Ammon's horn (tissue), 1 donor: ENCODE results near the gene ATP8B4.
A peak's percentile ranks its signal among the peaks of the same experiment; 100 is the strongest.
"Not testable (repeated sequence)": the region's sequence is repeated elsewhere in the genome, so short reads cannot be mapped to it uniquely, and the experiment has no call there.

Experiments
- DNase-seq: peaks from one replicate; pipeline ENCODE4 v3.0.0-alpha.2; 2016; ENCODE audit warnings: low spot score

ATP8B4 gene, protein sequence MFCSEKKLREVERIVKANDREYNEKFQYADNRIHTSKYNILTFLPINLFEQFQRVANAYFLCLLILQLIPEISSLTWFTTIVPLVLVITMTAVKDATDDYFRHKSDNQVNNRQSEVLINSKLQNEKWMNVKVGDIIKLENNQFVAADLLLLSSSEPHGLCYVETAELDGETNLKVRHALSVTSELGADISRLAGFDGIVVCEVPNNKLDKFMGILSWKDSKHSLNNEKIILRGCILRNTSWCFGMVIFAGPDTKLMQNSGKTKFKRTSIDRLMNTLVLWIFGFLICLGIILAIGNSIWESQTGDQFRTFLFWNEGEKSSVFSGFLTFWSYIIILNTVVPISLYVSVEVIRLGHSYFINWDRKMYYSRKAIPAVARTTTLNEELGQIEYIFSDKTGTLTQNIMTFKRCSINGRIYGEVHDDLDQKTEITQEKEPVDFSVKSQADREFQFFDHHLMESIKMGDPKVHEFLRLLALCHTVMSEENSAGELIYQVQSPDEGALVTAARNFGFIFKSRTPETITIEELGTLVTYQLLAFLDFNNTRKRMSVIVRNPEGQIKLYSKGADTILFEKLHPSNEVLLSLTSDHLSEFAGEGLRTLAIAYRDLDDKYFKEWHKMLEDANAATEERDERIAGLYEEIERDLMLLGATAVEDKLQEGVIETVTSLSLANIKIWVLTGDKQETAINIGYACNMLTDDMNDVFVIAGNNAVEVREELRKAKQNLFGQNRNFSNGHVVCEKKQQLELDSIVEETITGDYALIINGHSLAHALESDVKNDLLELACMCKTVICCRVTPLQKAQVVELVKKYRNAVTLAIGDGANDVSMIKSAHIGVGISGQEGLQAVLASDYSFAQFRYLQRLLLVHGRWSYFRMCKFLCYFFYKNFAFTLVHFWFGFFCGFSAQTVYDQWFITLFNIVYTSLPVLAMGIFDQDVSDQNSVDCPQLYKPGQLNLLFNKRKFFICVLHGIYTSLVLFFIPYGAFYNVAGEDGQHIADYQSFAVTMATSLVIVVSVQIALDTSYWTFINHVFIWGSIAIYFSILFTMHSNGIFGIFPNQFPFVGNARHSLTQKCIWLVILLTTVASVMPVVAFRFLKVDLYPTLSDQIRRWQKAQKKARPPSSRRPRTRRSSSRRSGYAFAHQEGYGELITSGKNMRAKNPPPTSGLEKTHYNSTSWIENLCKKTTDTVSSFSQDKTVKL

DNA sequence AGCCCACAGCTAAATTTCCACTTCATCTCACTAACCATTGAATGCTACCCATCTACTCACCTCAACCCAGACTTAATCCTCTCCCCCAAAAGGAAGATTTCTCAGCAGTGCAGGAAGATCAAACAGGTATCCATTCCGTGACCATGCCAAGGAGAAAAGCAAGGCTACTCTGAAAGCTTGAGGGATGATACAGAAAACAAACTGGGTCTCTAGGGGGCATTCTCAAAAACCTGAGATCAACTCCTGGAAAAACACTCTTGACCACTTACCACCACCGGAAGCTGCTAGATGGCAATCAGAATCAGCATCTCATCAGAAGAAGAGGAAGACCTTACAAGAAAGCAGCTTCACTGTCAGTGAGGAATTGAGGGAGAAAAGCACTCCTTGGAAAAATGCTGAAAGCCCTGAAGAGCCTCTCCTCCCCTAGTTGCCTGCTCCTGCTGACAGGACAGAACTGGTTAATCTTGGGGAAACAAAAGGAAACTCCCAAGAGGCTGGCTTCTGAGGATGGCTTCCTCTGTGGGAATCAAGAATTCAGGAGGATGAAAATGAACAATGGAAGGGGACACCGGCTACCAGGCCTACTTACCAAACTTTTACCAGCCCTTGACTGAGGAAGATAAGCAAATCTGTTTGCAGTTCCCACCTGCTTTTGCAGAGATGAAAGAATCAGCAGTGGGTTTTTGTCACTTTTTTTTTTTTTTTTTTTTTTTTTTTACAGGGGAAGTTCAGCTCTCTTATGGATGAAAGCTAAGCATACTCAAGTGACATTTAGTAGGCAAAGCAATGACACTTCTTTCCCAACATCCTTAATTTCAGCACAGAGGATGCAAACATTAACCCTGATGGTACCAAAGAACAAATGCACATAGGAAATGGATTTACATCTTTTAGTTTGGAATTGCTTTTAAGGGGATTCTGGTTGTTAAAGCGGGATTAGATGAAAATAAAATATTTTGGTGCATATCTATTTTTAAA is at the start of gene ATP8B4:
TSS of gene ATP8B4 (minus strand) at position 171 of the 978 bp plus-strand sequence. CDS start 12,267 bp downstream, outside the sequence.
- DNase-seq = no peak

DNA sequence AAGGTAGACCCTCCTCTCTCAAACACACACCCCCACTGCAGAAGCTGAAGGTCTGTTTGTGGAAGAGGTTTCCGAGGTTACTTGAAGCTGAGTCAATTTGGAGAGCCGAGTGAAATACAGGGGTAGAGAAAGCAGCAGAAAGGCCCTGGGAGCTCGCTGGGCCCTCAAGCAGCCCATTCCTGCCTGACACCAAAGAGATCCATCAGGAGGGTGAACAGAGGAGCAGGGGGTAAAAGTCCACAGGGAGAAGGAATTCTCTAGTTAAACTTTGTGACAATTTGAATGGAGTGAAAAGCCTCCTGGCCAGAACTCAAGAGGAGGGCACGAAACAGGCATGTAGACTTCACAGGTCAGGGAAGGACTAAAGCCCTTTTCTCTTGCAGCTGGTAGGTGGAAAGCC is 49.3 kb upstream of the ATP8B4 start:
- no peak for DNase-seq

DNA sequence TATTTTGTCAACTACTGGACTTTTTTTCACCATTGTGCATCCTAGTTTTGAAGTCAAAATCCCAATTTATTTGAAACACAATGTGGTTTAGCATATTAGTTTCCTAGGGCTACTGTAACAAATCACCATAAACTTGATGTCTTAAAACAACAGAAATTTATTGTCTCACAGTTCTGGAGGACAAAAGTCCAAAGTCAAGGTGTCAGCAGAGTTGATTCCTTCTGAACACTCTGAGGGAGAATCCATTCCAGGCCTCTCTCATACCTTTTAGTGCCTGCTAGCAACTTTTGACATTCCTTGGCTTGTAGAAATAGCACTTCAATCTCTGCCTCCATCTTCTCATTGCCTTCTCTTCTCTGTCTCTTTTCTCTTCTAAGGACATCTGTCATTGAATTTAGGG is 48.1 kb upstream of the ATP8B4 start:
- no peak for DNase-seq

DNA sequence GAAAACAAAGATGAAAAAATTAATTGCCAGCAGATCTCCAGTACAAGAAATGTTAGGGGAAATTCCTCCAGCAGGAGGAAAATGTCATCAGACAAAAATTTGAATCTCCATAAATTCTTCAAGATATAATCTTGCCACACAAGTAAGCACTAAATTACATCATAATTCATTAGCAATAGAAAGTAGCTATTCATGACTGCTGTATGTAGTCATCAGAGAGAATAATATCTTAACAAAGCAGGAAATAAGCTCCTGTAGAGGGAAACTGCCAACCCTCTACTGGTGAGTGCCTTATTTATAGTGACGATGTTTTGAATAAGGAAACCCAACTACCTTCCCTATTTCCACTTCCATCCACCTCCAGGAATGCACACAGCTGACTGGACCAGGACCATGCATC is 47.2 kb upstream of the ATP8B4 start:
- DNase-seq = no peak

DNA sequence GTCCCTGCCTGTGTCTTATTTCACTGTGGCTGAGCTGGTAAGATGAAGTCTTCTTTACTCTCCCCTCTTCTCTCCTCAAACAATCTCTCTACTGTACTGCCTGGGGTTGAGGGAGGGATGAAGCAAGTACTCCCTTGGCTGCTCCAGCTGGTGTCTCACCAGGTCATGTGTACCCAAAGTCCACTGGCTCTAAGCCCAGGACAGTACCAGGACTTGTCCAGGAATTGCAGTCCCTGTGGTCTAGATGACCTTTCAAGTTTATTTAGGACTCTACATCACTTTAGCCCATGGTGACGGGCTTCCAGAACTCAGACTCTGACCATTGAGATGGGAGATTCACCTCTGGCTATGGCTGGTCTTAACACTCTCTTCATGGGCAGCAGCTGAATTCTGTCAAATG is 45.4 kb upstream of the ATP8B4 start:
- DNase-seq = no peak

DNA sequence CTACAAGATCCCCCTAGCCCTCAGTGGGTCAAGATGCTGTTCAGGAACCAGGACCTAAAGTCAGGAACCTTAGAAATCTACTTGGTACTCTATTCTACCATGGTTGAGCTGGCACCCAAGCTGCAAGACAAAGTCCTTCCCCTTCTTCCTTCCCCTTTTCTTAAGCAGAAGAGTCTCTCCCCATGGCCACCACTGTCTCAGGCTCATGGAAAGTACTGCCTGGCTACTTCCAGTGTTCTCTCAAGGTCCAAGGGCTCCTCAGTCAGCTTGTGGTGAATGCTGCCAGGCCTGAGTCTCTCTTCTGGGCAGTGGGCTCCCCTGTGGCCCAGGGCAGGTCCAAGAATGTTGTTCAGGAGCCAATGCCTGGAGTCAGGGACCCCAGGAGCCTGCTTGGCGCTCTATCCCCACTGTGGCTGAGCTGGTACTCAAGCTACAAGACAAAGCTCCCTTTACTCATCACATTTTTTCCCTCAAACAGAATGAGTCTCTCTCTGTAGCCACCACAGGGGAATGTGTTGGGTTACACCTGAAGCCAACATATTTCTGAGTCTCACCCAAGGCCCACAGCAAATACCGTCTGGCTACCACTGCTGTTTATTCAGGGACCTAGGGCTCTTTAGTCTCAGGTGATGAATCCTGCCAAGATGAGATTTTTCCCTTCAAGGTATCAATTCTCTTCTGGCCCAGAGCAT is 44.8 kb upstream of the ATP8B4 start:
- no peak for DNase-seq

DNA sequence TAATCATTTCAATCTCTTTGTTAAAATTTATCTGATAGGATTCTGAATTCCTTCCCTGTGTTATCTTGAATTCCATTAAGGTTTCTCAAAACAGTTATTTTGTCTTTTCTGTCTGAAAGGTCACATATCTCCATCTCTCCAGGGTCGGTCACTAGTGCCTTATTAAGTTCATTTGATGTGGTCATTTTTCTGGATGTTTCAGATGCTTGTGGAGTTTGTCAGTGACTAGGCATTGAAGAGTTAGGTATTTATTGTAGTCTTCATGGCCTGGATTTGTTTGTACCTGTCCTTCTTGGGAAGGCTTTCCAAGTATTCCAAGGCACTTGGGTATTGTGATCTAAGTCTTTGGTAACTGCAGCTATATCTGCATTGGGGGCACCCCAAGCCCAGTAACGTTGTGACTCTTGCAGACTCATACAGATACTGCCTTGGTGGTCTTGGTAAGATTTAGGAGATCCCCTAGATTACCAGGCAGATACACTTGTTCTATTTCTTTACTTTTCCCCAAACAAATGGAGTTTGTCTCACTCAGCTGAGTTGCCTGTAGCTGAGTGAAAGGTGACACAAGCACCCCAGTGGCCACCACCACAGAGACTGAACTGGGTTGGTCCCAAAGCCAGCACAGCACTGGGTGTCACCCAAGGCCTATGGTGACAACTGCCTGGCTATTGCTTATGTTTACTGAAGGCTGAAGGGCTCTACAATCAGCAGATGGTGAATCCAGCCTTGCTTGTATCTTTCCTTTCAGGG is 44.1 kb upstream of the ATP8B4 start:
- no peak for DNase-seq

DNA sequence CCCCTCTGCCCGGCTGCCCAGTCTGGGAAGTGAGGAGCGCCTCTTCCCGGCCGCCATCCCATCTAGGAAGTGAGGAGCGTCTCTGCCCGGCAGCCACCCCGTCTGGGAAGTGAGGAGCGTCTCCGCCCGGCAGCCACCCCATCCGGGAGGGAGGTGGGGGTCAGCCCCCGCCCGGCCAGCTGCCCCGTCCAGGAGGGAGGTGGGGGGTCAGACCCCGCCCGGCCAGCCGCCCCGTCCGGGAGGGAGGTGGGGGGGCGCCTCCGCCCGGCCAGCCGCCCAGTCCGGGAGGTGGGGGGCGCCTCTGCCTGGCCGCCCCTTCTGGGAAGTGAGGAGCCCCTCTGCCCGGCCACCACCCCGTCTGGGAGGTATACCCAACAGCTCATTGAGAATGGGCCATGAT is 39.2 kb upstream of the ATP8B4 start:
- DNase-seq = not testable (repeated sequence)

DNA sequence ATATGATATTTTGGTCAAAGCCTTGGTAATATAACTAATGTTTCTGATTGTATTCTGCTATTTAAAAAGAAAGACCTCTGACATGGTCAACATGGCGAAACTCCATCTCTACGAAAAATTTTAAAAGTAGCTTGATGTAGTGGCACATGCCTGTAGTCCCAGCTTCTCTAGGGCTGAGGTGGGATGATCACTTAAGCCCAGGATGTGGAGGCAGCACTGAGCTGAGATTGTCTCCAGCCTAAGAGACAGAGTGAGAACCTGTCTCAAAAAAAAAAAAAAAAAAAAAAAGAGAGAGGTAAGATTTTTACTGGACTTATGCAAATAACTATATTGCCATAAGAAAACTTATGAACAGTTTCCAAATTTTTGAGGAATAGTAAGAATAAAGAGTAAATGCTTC is 32.4 kb upstream of the ATP8B4 start:
- no peak for DNase-seq

DNA sequence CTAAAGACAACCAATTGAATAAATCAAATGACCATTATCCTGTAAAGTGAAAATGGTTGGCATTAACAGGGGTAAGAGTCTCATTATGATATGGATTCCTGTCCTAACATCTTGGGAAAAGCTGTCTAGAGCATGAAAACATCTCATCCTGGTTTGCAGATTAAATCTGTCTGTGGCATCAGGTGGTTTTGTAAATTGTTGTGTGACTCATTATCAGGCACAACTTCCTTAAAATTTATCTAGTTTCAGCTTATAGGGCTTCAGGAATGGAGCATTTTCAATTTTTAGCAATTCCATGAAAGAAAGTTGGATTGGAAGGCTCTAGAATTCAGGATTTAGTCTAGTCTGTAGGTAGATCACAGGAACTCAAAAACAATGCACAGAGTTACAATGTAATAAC is 31.8 kb upstream of the ATP8B4 start:
- DNase-seq = no peak

DNA sequence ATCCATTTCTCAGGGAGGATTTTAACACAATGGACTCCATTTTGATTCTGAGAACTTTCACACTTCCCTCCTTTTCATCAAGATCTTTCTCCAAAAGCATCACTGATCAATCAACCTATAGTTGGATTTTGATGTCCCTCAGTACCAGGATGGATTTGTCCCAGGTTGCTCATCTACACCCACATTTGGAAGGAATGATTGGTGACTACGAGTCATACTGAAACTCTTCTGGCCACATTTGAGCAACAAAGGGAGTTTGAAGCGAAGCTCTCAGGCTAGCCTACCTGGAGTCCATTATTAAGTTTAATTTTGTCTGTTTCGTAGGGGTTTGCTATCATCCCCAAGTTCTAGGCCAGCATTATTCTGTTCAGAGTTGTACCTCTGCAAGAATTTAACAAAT is 31.3 kb upstream of the ATP8B4 start:
- no peak for DNase-seq

DNA sequence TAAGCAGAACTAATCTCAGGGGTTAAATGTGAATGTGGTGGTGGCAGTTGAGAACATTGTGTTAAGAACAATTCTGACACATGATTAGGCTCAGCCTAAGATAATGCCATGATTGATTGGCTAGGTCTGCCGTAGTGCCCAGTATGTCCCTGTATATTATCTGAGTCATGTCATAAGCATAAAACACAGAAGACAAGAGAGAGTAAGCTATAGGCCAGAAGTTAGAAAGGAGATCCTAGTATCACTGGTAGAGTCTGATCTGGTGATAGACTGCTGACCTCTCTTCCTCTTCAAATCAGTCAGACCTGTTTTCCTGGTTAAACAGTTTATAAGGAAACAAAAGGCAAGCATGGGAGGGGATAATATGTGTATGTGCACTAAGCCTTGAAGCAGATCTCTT is 30.1 kb upstream of the ATP8B4 start:
- DNase-seq = no peak

DNA sequence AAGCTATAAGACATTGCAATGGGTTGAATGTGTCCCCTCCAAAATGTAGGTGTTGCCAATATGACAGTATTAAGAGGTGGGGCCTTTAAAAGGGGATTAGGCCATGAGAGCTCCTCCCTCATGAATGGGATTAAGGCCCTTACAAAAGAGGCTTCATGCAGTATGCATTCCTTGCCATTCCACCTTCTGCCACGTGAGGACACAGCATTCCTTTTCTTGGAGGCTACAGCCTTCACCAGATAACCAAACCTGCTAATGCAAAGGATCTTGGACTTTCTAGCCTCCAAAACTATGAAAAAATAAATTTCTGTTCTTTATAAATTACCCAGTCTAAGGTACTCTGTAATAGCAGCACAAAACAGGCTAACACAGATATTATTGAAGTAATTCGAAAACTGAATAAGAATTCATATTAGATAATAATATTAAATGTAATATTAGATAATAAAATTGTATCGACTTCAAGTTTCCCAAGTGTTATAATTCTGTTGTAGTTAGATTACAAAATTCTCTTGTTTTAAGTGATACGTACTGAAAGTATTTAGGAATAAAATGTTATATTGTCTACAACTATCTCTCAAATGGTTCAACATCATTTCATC is 29.4 kb upstream of the ATP8B4 start:
- no peak for DNase-seq

DNA sequence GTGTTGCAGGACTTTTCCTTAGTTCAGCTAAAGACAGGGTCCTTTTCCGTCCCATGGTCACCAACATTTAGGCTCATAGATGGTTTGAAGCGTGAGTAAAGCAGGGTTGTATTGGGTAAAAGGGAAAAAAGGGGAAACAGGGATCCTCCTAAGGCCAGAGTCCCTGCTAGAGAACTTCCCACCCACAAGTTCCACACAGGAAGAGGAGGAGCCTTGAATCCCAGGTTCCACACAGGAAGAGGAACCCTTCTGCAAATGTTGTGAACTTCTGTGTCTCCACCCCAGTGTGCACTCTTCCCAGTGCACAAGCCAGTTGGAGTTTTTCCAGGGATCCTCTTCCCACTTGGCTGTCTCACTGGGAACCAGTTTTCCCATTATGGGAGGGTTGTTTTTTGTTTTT is 27.6 kb upstream of the ATP8B4 start:
- no peak for DNase-seq

DNA sequence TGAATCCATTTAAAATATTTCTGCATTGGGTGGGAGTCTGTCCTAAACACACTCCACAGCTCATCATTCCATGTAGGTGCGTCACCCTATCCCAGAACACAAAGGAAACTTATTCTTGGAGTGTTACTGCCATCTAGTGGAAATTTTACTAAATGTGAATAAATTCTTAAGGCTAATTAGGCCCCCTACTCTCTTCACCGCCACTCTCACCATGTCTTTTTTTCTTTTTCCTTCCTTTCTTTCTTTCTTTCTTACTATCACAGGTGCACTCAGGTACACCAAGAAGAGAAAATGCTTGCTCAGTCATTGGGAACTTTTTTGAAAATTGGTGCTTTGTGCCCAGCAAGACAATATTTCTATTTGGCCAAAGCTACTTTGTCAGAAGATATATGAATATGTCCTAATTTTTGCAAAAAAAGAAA is 26.4 kb upstream of the ATP8B4 start:
- DNase-seq = peak; percentile 70

DNA sequence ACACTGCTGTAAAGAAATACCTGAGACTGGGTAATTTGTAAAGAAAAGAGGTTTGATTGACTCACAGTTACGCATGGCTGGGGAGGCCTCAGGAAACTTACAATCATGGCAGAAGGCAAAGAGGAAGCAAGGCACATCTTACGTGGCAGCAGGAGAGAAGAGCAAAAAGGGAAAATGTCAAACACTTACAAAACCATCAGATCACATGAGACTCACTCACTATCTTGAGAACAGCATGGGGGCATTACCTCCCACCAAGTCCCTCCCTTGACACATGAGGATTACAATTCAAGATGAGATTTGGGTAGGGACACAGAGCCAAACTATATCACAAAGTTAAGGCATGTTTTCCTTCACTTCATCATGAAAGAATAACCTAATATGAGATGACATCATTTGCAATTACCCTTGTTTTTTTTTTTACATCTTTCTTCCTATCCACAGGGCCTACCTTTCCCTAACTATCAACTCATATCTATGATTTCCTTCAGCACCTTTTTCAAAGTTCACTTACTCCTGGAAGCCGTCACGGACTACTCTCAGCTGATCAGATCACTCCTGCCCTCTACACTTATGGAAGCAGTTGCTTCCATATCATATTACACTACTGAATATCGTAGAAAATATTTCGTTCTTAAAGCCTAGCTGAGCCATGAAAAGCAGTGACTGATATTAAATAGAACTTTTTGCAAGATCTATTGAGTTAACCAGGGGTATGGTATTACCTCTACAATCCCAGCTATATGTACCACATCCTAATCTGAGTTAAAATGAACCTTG is 25.5 kb upstream of the ATP8B4 start:
- no peak for DNase-seq

DNA sequence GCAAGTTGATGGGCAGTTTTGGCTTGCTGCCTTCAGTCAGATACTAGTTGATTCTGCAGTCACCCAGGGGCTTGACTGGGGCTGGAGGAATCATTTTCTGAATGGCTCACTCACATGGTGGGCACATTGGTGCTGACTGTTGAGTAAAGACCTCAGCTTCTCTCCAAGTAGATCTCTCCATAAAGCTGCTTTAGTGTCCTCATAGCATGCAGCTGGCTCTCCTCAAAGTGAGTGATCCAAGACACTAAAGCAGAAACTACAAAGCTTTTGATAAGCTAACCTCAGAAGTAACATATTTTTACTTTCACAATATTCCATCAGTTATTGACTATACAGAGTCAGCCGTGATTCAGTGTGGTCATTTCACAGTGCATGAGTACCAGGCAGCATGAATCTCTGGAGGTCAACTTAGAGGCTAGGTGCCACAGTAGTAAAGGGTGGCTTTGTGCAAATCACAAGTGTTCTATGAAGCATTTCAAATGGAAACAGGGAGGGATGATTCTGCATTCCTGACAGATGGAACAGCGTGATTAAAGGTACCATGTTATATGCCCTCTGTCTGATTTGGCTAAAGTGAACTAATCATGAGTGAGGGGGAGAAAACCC is 24.3 kb upstream of the ATP8B4 start:
- no peak for DNase-seq

DNA sequence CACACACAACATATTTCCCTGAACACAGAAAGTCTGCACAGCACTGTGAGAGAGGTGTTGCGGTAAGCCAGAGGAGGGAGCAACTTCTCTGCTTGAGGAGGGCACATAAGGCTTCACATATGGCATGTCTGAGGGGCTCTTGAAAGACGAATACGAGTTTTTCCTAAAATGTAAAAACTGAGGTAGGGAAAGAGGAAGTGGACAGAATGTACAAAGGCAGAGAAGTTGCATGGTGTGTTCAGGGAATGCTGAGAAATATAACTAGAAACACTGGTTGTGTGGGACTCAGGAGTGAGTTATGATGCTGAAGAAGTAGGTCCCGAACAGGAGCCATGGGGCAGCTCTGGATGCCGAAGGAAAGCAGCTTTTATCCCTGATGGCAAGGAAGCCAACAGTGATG is 22.8 kb upstream of the ATP8B4 start:
- no peak for DNase-seq
